LNCaP clone FGC (cell line): ENCODE measurements around the gene C8G.

ENCODE experiments used
- DNase-seq: peaks from one replicate; pipeline ENCODE4 v3.0.0-alpha.2; 2011; ENCODE audit warnings: low read depth
- H3K4me3 ChIP-seq: 2 replicates; pipeline ENCODE4 v1.5.1; 2011; ENCODE audit warnings: mild to moderate bottlenecking, low read depth, low read length, control low read depth
- TF ChIP-seq, protein P1 (sequence below): IDR thresholded peaks from 2 replicates; pipeline ENCODE4 v1.5.1; 2012; ENCODE audit warnings: mild to moderate bottlenecking; ENCODE audit not compliant: control insufficient read depth, insufficient read depth; ENCODE audit errors: extremely low read depth

Gene C8G

DNA sequence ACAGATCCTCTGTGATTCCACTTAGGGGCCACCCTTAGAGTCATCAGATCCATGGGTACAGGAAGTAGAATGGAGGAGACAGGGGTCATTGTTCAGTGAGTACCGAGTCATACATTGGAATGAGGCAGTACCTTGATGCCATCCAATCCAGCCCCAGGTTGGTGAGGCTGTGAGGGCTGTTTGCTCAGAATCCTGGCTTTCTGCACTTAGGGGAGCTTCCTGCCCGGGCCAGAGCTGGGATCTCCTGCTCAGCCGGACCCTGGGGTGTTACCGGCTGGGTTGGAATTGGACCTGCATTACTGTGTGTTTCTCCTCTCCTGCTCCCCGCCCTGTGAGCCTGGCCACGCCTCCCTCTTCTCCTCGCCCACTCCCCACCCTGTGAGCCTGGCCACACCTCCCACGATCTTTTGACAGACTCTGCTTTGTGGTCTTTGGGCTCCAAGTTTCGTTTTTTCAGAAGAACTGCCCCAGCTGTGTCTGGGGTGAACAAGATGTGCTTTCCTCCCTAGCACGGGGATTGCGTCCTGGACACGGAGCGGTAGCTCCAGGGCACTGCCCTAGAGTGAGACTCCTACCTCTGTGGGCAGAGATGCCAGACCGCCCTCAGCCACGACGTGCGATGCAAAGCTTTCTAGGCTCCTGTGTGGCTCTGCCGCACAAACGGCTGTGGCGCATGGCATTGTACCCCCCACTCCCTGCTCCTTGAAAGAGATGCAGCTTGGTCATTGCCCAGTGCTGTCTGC lies 43.4 kb upstream of the C8G start:
- no peak for DNase-seq

DNA sequence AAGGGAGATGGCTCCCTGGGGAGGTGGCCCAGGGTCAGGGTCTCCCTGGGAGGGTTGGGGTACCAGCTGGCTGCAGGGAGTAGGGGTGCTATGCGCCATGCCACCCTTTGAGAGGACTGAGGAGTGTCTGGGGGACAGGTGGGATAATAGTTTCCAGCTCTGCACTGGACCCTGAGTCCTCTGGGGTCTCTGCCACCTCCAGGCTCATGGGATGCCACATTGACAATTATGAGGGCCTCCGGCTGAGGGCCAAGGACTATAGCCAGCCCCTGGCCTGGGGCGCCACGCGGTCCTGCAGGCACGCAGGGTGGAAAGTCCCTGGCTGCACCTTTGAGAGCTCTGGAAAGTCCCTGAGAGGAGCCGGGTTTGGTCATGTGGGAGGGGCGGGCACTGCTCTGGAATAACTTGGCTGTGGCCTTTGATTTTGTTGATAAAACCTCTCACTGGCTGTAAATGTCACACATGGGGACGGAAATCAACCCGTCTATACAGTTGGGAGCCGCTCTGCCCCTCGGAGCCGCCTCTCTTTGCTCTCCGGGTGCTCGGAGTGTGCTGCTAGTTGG lies 42.7 kb upstream of the C8G start:
- DNase-seq, result peak; percentile 73
- no peak overlapping the region for H3K4me3 ChIP-seq
- TF ChIP-seq, protein P1, sequence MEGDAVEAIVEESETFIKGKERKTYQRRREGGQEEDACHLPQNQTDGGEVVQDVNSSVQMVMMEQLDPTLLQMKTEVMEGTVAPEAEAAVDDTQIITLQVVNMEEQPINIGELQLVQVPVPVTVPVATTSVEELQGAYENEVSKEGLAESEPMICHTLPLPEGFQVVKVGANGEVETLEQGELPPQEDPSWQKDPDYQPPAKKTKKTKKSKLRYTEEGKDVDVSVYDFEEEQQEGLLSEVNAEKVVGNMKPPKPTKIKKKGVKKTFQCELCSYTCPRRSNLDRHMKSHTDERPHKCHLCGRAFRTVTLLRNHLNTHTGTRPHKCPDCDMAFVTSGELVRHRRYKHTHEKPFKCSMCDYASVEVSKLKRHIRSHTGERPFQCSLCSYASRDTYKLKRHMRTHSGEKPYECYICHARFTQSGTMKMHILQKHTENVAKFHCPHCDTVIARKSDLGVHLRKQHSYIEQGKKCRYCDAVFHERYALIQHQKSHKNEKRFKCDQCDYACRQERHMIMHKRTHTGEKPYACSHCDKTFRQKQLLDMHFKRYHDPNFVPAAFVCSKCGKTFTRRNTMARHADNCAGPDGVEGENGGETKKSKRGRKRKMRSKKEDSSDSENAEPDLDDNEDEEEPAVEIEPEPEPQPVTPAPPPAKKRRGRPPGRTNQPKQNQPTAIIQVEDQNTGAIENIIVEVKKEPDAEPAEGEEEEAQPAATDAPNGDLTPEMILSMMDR, result no peak

More for the DNA sequence above, 43.4 kb upstream of the C8G start:
- H3K4me3 ChIP-seq, result no peak overlapping the region
- TF ChIP-seq, protein P1, result no peak

DNA sequence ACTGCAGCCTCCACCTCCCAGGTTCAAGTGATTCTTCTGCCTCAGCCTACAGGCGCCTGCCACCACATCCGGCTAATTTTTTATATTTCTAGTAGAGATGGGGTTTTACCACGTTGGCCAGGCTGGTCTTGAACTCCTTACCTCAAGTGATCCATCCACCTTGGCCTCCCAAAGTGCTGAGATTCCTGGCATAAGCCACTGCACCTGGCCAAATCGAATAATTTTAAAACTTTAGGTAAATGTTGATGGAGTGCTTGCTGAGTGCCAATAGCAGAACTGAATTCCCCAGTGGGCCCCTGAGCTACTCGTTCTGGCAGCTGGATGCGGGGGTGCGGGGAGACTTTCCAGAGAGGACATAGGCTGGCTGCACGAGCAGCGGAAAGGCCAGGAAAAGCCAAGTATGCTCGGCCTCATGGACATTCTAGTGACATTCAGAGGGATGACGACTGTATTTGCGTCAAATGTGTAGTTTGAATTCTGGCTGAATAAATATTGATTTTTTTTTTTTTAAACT lies 41.9 kb upstream of the C8G start:
- no peak for DNase-seq
- no peak overlapping the region for H3K4me3 ChIP-seq
- TF ChIP-seq, protein P1, result no peak

DNA sequence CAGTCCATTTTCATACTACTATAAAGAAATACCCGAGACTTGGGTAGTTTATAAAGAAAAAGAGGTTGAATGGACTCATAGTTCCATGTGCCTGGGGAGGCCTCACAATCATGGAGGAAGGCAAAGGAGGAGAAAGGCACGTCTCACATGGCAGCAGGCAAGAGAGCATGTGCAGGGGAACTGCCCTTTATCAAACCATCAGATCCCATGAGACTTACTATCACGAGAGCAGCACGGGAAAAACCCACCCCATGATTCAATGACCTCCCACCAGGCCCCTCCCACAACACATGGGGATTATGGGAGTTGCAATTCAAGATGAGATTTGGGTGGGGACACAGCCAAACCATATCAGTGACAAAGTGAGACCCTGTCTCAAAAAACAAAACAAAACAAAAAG lies 38.8 kb upstream of the C8G start:
- TF ChIP-seq, protein P1, result no peak
- DNase-seq, result no peak
- no peak overlapping the region for H3K4me3 ChIP-seq

DNA sequence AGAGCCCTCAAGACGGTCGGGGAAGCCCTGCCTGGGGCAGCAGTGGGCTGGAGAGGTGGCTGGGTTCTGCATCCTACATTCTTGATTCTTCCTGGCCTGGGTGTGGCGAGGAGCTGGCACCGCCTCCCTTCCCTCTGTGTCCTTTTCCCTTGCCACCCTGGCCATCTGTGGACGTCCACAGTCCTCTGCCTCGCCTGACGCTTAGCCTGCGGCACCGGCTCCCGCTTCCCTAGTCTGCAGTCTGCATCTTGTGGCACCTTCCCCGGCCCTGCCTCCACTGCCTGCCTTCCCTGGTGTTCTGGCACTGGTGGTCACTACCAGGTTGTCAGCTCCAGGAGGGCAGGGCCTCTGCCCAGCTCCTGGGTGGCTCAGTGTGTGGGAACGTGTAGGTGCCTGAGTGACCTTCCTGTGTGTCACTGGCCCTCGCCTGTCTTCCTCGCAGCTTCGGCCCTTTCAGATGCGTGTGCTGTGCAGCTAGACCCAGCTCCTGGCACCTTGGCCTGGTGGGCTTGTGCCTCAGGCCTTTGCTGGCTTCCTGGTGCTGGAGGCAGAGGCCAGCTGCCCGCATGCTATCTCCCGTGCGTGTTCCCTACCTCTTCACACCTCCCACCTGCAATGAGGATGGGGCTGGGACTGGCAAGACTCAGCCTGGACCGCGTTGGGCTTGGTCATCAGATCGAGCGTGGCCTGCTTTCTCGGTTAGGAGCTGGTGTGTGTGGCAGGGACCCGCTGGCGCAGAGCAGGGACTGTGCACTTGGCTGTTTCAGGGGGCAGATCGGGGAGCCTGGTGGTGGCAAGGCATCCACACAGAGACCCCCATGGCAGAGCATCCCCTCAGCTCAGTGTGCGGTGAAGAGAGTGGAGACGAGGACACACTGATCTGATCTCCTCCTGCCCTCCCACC lies 37.8 kb upstream of the C8G start:
- H3K4me3 ChIP-seq, result no peak overlapping the region
- DNase-seq, result no peak
- TF ChIP-seq, protein P1, result no peak

DNA sequence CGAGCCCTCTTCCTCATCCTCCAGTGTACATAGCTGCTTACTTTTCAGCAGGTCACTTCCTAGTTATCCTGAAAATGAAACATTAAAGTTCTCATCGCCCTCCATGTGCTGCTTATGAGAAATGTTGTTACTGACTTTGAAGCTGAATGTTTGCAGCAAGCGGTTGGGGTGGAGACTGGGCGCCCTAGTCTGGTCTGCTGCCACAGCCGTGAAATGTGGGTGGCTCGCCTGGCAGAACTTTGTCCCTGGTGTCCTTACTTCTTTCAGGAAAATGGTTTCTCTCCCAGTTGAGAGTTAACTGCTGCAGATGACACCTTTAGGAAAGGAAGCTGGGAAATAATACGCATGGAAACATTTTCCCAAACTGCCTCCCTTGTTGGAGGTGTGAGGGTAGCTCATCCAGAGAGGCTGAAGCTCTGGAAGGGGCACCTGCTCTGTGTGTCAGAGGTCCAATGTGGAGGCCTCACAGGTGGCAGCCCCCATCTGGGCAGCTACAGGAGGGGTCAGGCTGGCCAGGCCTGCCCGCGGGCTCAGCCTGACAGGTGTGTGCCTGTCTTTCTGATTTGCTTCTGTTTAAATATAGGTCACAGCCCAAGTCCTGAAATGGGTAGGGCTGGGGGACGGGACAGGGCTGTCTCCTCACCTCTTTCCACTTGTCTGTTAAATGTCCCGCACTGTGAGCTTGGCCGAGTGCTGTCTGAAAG lies 34.7 kb upstream of the C8G start:
- no peak overlapping the region for H3K4me3 ChIP-seq
- TF ChIP-seq, protein P1, result no peak
- no peak for DNase-seq
